ENCODE measurements around the gene ACOX3.
"Not testable (repeated sequence)": the region's sequence is repeated elsewhere in the genome, so short reads cannot be mapped to it uniquely, and the experiment has no call there.

ACOX3 gene

GRCh38 chr4:8390577-8390976 lies 49.9 kb downstream of the ACOX3 start:
- DNase-seq: no peak
- H3K4me3 ChIP-seq (ENCODE audit: insufficient read depth, low read depth, low read length, poor library complexity, severe bottlenecking): no peak overlapping the region
- H3K27me3 ChIP-seq (replicated peaks; ENCODE audit: control insufficient read depth, insufficient read depth, low read length, poor library complexity, severe bottlenecking): no peaks in the 10 kb centered on the region
- H3K9me3 ChIP-seq (ENCODE audit: control insufficient read depth, low read length): no peaks in the 10 kb centered on the region
- H3K27ac ChIP-seq (ENCODE audit: insufficient read depth, low read length, poor library complexity, severe bottlenecking): no peak overlapping the region
- no peaks in the 10 kb centered on the region for H3K4me1 ChIP-seq (ENCODE audit: control insufficient read depth, insufficient read depth, low read length, poor library complexity, severe bottlenecking)
- H3K36me3 ChIP-seq (ENCODE audit: control insufficient read depth, insufficient read depth, low read length): peaks cover 48% of the 10 kb centered on the region

GRCh38 chr4:8388528-8388870 lies 52.0 kb downstream of the ACOX3 start:
- Histone ChIP-seq H3K4me3 (ENCODE audit: insufficient read depth, low read depth, low read length, poor library complexity, severe bottlenecking) (no peak overlapping the region), H3K27ac (ENCODE audit: insufficient read depth, low read length, poor library complexity, severe bottlenecking) (no peak overlapping the region), H3K4me1 (ENCODE audit: control insufficient read depth, insufficient read depth, low read length, poor library complexity, severe bottlenecking) (no peaks in the 10 kb centered on the region), H3K27me3 (replicated peaks; ENCODE audit: control insufficient read depth, insufficient read depth, low read length, poor library complexity, severe bottlenecking) (no peaks in the 10 kb centered on the region), H3K36me3 (ENCODE audit: control insufficient read depth, insufficient read depth, low read length) (peaks cover 48% of the 10 kb centered on the region), H3K9me3 (ENCODE audit: control insufficient read depth, low read length) (no peaks in the 10 kb centered on the region)
- no peak for DNase-seq

GRCh38 chr4:8387615-8388527 lies 52.7 kb downstream of the ACOX3 start:
- peaks cover 48% of the 10 kb centered on the region for H3K36me3 ChIP-seq (ENCODE audit: control insufficient read depth, insufficient read depth, low read length)
- H3K27me3 ChIP-seq (replicated peaks; ENCODE audit: control insufficient read depth, insufficient read depth, low read length, poor library complexity, severe bottlenecking): no peaks in the 10 kb centered on the region
- no peaks in the 10 kb centered on the region for H3K9me3 ChIP-seq (ENCODE audit: control insufficient read depth, low read length)
- no peaks in the 10 kb centered on the region for H3K4me1 ChIP-seq (ENCODE audit: control insufficient read depth, insufficient read depth, low read length, poor library complexity, severe bottlenecking)
- no peak overlapping the region for H3K4me3 ChIP-seq (ENCODE audit: insufficient read depth, low read depth, low read length, poor library complexity, severe bottlenecking)
- no peak for DNase-seq
- H3K27ac ChIP-seq (ENCODE audit: insufficient read depth, low read length, poor library complexity, severe bottlenecking): no peak overlapping the region

- no peak for DNase-seq
- Histone ChIP-seq H3K4me1 (ENCODE audit: control insufficient read depth, insufficient read depth, low read length, poor library complexity, severe bottlenecking) (no peaks in the 10 kb centered on the region), H3K36me3 (ENCODE audit: control insufficient read depth, insufficient read depth, low read length) (peaks cover 44% of the 10 kb centered on the region), H3K27ac (ENCODE audit: insufficient read depth, low read length, poor library complexity, severe bottlenecking) (no peak overlapping the region), H3K4me3 (ENCODE audit: insufficient read depth, low read depth, low read length, poor library complexity, severe bottlenecking) (no peak overlapping the region), H3K27me3 (replicated peaks; ENCODE audit: control insufficient read depth, insufficient read depth, low read length, poor library complexity, severe bottlenecking) (no peaks in the 10 kb centered on the region), H3K9me3 (ENCODE audit: control insufficient read depth, low read length) (no peaks in the 10 kb centered on the region)
These were observed 53.3 kb downstream of the ACOX3 start for GRCh38 chr4:8387194-8387593.

- no peak overlapping the region for H3K4me3 ChIP-seq (ENCODE audit: insufficient read depth, low read depth, low read length, poor library complexity, severe bottlenecking)
- no peak overlapping the region for H3K27ac ChIP-seq (ENCODE audit: insufficient read depth, low read length, poor library complexity, severe bottlenecking)
- no peaks in the 10 kb centered on the region for H3K9me3 ChIP-seq (ENCODE audit: control insufficient read depth, low read length)
- H3K36me3 ChIP-seq (ENCODE audit: control insufficient read depth, insufficient read depth, low read length): peaks cover 40% of the 10 kb centered on the region
- DNase-seq: no peak
- no peaks in the 10 kb centered on the region for H3K27me3 ChIP-seq (replicated peaks; ENCODE audit: control insufficient read depth, insufficient read depth, low read length, poor library complexity, severe bottlenecking)
- H3K4me1 ChIP-seq (ENCODE audit: control insufficient read depth, insufficient read depth, low read length, poor library complexity, severe bottlenecking): no peaks in the 10 kb centered on the region
These were observed 53.8 kb downstream of the ACOX3 start for GRCh38 chr4:8386731-8387130.

GRCh38 chr4:8386131-8386530 lies 54.4 kb downstream of the ACOX3 start:
- not testable (repeated sequence) for H3K4me3 ChIP-seq (ENCODE audit: insufficient read depth, low read depth, low read length, poor library complexity, severe bottlenecking); H3K9me3 ChIP-seq (ENCODE audit: control insufficient read depth, low read length); H3K27ac ChIP-seq (ENCODE audit: insufficient read depth, low read length, poor library complexity, severe bottlenecking); DNase-seq; H3K27me3 ChIP-seq (replicated peaks; ENCODE audit: control insufficient read depth, insufficient read depth, low read length, poor library complexity, severe bottlenecking); H3K4me1 ChIP-seq (ENCODE audit: control insufficient read depth, insufficient read depth, low read length, poor library complexity, severe bottlenecking)
- peaks cover 36% of the 10 kb centered on the region for H3K36me3 ChIP-seq (ENCODE audit: control insufficient read depth, insufficient read depth, low read length)

- H3K27ac ChIP-seq (ENCODE audit: insufficient read depth, low read length, poor library complexity, severe bottlenecking): no peak overlapping the region
- H3K4me1 ChIP-seq (ENCODE audit: control insufficient read depth, insufficient read depth, low read length, poor library complexity, severe bottlenecking): no peaks in the 10 kb centered on the region
- H3K9me3 ChIP-seq (ENCODE audit: control insufficient read depth, low read length): no peaks in the 10 kb centered on the region
- DNase-seq: no peak
- H3K27me3 ChIP-seq (replicated peaks; ENCODE audit: control insufficient read depth, insufficient read depth, low read length, poor library complexity, severe bottlenecking): no peaks in the 10 kb centered on the region
- peaks cover 34% of the 10 kb centered on the region for H3K36me3 ChIP-seq (ENCODE audit: control insufficient read depth, insufficient read depth, low read length)
- no peak overlapping the region for H3K4me3 ChIP-seq (ENCODE audit: insufficient read depth, low read depth, low read length, poor library complexity, severe bottlenecking)
These were observed 54.9 kb downstream of the ACOX3 start for GRCh38 chr4:8385611-8386010.

- Histone ChIP-seq H3K36me3 (ENCODE audit: control insufficient read depth, insufficient read depth, low read length) (peaks cover 29% of the 10 kb centered on the region), H3K4me1 (ENCODE audit: control insufficient read depth, insufficient read depth, low read length, poor library complexity, severe bottlenecking) (no peaks in the 10 kb centered on the region), H3K9me3 (ENCODE audit: control insufficient read depth, low read length) (no peaks in the 10 kb centered on the region), H3K27ac (ENCODE audit: insufficient read depth, low read length, poor library complexity, severe bottlenecking) (no peak overlapping the region), H3K27me3 (replicated peaks; ENCODE audit: control insufficient read depth, insufficient read depth, low read length, poor library complexity, severe bottlenecking) (no peaks in the 10 kb centered on the region), H3K4me3 (ENCODE audit: insufficient read depth, low read depth, low read length, poor library complexity, severe bottlenecking) (no peak overlapping the region)
- no peak for DNase-seq
These were observed 55.4 kb downstream of the ACOX3 start for GRCh38 chr4:8385106-8385505.

GRCh38 chr4:8384397-8385060 lies 56.0 kb downstream of the ACOX3 start:
- no peak overlapping the region for H3K27ac ChIP-seq (ENCODE audit: insufficient read depth, low read length, poor library complexity, severe bottlenecking)
- H3K27me3 ChIP-seq (replicated peaks; ENCODE audit: control insufficient read depth, insufficient read depth, low read length, poor library complexity, severe bottlenecking): no peaks in the 10 kb centered on the region
- H3K36me3 ChIP-seq (ENCODE audit: control insufficient read depth, insufficient read depth, low read length): peaks cover 28% of the 10 kb centered on the region

GRCh38 chr4:8383451-8384160 lies 56.9 kb downstream of the ACOX3 start:
- no peaks in the 10 kb centered on the region for H3K27me3 ChIP-seq (replicated peaks; ENCODE audit: control insufficient read depth, insufficient read depth, low read length, poor library complexity, severe bottlenecking)
- H3K9me3 ChIP-seq (ENCODE audit: control insufficient read depth, low read length): no peaks in the 10 kb centered on the region
- peaks cover 19% of the 10 kb centered on the region for H3K36me3 ChIP-seq (ENCODE audit: control insufficient read depth, insufficient read depth, low read length)
- no peak overlapping the region for H3K4me3 ChIP-seq (ENCODE audit: insufficient read depth, low read depth, low read length, poor library complexity, severe bottlenecking)
- DNase-seq: no peak
- no peaks in the 10 kb centered on the region for H3K4me1 ChIP-seq (ENCODE audit: control insufficient read depth, insufficient read depth, low read length, poor library complexity, severe bottlenecking)
- H3K27ac ChIP-seq (ENCODE audit: insufficient read depth, low read length, poor library complexity, severe bottlenecking): no peak overlapping the region

More at GRCh38 chr4:8384397-8385060, 56.0 kb downstream of the ACOX3 start:
- no peak for DNase-seq
- Histone ChIP-seq H3K4me1 (ENCODE audit: control insufficient read depth, insufficient read depth, low read length, poor library complexity, severe bottlenecking) (no peaks in the 10 kb centered on the region), H3K9me3 (ENCODE audit: control insufficient read depth, low read length) (no peaks in the 10 kb centered on the region), H3K4me3 (ENCODE audit: insufficient read depth, low read depth, low read length, poor library complexity, severe bottlenecking) (no peak overlapping the region)

Data from effector memory CD4-positive, alpha-beta T cell (primary cell).